GM12878 (cell line): ENCODE measurements around the gene MGLL. TPM values are rescaled to one million over a fixed set of nuclear protein-coding genes. Genes with fewer than 3 reads are reported as not detected.

Experiments
- ASH2L ChIP-seq: fragments of 300-600, 200-600 bp; sonication (generic); IDR thresholded peaks from 2 replicates; pipeline ENCODE4 v1.6.1; 2017; ENCODE audit warnings: low read depth, mild to moderate bottlenecking, borderline replicate concordance
- CBFB ChIP-seq: IDR thresholded peaks from 2 replicates; pipeline ENCODE4 v1.6.1; 2016; ENCODE audit warnings: antibody characterized with exemption, low read depth
- CREB1 ChIP-seq: IDR thresholded peaks from 2 replicates; pipeline ENCODE4 v1.6.1; 2012; ENCODE audit warnings: low read depth, mild to moderate bottlenecking, inconsistent platforms
- CUX1 ChIP-seq: IDR thresholded peaks from 2 replicates; pipeline ENCODE4 v1.6.1; 2012; ENCODE audit warnings: improper control_type of control experiment, low read depth, low read length; ENCODE audit not compliant: insufficient replicate concordance
- E4F1 ChIP-seq: fragments of 450-650 bp; IDR thresholded peaks from 2 replicates; pipeline ENCODE4 v1.6.1; 2018; ENCODE audit warnings: borderline replicate concordance, mild to moderate bottlenecking; ENCODE audit not compliant: partially characterized antibody
- HCFC1 ChIP-seq: fragments of 150-350 bp; IDR thresholded peaks from 2 replicates; pipeline ENCODE4 v1.6.1; 2014; ENCODE audit warnings: low read length
- MXI1 ChIP-seq: fragments of 150-350 bp; IDR thresholded peaks from 2 replicates; pipeline ENCODE4 v1.6.1; 2011; ENCODE audit warnings: low read depth, mild to moderate bottlenecking, inconsistent platforms, low read length, improper control_type of control experiment
- PAX5 ChIP-seq: IDR thresholded peaks from 2 replicates; pipeline ENCODE4 v1.6.1; 2011; ENCODE audit warnings: low read depth, low read length, borderline replicate concordance
- PML ChIP-seq: IDR thresholded peaks from 2 replicates; pipeline ENCODE4 v1.6.1; 2012; ENCODE audit warnings: low read length, inconsistent platforms
- RBBP5 ChIP-seq: fragments of 200-600 bp; sonication (generic); conservative IDR thresholded peaks from 2 replicates; pipeline ENCODE4 v1.6.1; 2016
- TCF12 ChIP-seq: IDR thresholded peaks from 2 replicates; pipeline ENCODE4 v1.6.1; 2011; ENCODE audit warnings: low read depth, mild to moderate bottlenecking, low read length
- ZNF274 ChIP-seq: IDR thresholded peaks from one replicate; pipeline ENCODE4 v1.8.0; 2011; ENCODE audit not compliant: insufficient read length, insufficient read depth
- polyA plus RNA-seq, 11 experiments: library from polyadenylated mRNA; depleted of rRNA in 4 of 11; unstranded in 6 of 11; stranded (reverse) in 5 of 11; fragments of >200 nt; fragmentation: Nextera tagmentation in 4 of 11; fragmentation: Illumina TruSeq in 1 of 11; extraction: Ambion mirVana in 4 of 11; extraction: Trizol in 1 of 11; gene quantifications; 1 replicate in 1 of 11; 2 replicates in 10 of 11; pipeline versions ENCODE4 v1.2.1 to v1.2.3, GENCODE V29; 2011 to 2016; ENCODE audit warnings: inconsistent platforms in 2 of 11, missing spikeins in 2 of 11, low read depth in 1 of 11
- total RNA-seq, 4 experiments: library from RNA; depleted of rRNA in 3 of 4; stranded (reverse); fragments of >200 nt in 3 of 4; fragmentation: Illumina TruSeq in 1 of 4; extraction: Trizol in 1 of 4; gene quantifications; 2 replicates each; pipeline versions ENCODE4 v1.2.1 to v1.2.3, GENCODE V29; 2013 to 2021

The MGLL gene
- total and polyA plus RNA-seq, 10 of the 15 experiments (the other 5 are each of a cell fraction or from before 2014, with no cell fraction given), result 44.9 to 177 (median 72.9) TPM

- TF ChIP-seq E4F1 (no peak), CBFB (no peak), CREB1 (no peak), RBBP5 (no peak), PAX5 (no peak), ASH2L (0 out of 2 replicates have a peak, but pooled peaks have one; percentile 44), HCFC1 (no peak), CUX1 (no peak), PML (no peak), MXI1 (peak; percentile 67; the same call in 1 of the 2 replicates), ZNF274 (no peak), TCF12 (no peak)
These were observed 13.9 kb upstream of the MGLL start (continued) for GRCh38 chr3:127835993-127836882.
